EH (cell line): ENCODE results near the gene TXNRD2.
"Not testable (repeated sequence)": the region's sequence is repeated elsewhere in the genome, so short reads cannot be mapped to it uniquely, and the experiment has no call there.

Source experiments
- DNase-seq: peaks from one replicate; pipeline ENCODE4 v3.0.0-alpha.2; 2015; ENCODE audit warnings: low read depth

The TXNRD2 gene

DNA sequence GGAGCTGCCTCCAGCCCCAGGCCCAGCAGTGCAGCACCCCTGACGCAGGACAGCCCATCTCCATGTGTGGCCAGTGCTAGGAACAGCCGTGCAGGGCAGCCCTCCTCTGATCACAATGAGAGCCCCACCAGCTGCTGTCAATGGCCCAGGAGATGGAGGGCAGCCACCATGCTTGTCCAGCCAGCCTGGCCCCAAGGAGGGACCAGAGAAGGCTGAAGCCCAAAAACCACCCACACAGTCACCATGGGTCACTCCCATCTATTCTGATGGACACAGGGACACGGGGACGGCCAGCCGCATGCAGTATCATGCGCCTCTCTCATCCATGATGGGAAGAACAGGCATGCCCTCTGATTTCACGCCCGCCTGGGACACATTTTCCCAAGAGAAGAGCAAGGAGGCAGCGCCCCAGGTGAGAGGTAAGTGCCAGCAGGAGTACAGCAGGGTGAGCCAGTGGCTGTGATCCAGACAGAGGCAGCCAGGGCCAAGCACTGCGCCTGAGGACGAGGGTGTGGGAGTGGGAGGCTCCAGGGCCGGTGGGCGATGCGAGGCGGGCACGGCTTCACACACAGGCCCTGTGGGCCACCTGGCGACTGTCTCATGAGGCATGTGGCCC is 53.4 kb downstream of the TXNRD2 start:
- DNase-seq, result no peak

DNA sequence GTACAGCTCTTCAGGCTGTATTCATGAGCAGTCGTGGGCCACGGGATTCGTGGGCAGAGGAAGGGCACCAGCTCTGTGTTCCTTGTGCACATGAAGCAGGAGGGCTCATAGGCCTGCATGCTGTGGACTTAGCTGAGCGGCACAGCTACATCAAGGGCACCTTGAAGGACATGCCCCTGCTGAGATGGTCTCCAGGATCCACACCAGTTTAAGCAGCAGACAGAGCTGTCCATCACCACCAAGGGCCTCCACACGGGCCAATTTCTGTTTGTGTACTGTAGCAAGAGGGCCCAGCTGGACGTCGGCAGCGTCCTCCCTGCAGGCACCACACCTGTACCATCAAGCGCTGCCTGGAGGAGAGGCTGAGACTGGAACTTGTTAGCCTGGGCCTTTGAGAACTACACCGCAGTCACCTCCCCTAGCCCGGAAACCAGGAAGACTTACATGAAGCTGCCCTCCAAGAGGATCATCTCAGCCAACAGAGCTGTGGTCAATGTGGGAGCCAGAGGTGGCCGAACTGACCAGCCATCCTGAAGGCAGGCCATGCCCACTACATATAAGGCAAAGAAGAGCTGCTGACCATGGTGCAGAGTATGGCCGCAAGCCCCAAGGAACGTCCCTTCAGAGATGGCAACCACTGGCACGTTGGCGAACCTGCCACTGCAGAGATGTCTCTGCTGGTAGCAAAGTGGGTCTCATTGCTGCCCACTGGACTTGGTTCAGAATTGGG is 54.2 kb downstream of the TXNRD2 start:
- DNase-seq, result no peak

DNA sequence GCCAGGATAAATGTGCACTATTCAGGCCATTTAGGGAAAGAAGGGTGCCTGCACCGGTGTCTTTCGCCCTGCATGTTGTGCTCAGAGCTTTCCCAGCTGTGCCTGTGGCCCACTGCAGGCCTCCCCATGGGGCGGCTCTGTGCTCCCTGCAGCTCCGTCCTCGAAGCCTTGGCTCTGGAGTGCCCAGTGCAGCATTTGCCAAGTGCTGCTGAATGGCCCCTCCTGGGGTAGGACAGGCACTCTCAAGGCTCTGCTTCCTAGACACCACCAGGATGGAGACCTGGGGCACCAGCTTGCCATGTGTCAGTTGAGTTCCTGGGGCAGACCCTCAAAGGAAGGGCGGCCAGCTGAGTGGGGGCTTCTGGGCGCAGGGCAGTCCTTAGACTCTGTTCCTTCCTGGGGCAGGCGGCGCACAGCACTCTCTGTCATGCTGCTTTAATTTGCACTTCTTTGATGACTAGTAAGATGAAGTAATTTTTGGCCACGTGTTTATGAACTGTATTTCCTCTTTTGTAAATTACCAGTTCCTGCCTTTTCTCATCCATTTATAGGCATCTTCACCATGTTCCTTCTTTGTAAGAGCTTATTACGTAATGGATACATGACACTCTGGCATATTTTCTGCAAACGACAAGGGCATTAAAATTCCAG is 54.9 kb downstream of the TXNRD2 start:
- peak; percentile 90 for DNase-seq

DNA sequence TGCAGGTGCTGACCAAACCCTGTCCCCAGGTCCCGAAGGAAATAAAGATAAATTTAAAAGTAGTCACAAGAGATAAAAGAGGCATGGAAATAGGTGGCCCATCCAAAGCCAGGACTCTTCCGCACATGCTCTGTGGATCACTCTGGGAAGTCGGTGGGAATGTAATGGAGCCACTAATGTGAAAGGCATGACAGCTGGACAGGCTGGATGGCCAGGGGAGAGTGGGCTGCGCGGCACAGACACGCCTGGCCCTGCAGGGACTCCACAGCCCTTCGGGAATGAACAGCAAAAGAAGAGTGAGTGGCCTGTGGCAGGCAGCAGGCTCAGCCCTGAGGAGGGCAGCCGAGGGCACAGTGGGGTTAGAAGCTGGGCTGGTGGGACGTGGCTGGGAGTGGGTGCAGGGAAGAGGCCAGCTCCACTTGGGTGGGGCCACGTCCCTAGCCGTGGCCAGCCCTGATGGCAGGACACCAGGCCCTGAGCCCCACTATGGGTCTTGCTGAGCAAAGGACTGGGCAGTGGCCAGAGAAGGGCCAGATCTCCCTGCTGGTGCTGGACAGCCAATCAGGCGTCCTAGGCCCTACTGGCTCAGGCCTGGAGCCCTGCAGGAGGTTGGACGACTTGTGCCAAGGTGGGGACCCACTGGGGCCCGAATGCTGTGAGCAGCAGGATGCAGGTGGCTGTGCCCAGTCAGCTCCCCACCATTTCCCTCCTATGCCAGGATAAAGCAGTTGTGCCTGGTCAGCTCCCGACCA is 55.6 kb downstream of the TXNRD2 start:
- DNase-seq, result peak; percentile 42

DNA sequence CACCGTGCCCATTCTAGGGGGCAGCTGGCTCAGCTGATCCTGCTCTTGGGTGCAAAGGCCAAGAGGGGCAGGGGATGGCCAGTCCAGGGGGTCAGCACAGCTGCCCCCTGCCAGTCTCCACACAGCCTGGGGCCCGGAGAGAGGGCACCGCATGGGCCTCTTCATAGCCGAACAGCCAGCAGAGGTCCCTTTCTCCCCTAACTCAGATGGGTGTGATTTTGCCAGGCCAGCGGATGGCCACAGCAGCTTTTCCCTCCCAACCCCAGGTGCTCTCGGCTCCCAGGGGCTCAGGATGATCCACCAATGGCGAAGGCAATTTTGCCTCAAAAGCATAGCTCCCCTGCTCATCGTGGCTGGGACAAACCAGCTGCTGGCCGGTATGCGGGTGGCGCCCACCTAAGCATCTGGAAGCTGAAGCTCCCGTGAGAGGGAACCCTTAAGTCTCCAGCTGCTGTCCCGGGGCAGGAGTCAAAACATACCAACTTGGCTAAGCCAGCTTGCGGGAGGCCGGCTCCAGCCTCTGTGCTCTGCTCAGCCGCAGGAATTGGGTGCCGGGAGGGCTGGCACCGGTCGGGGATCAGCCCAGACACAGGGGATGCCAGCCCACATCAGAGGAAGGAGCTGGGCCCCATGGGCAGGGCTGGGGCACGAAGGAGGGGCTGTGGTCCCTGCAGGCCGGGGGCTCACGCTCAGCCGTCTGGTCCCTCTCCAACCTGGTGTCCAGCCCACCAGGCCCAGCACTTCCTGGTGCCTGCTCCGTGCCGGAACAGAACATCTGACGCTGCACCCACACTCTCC is 56.5 kb downstream of the TXNRD2 start:
- DNase-seq, result no peak

DNA sequence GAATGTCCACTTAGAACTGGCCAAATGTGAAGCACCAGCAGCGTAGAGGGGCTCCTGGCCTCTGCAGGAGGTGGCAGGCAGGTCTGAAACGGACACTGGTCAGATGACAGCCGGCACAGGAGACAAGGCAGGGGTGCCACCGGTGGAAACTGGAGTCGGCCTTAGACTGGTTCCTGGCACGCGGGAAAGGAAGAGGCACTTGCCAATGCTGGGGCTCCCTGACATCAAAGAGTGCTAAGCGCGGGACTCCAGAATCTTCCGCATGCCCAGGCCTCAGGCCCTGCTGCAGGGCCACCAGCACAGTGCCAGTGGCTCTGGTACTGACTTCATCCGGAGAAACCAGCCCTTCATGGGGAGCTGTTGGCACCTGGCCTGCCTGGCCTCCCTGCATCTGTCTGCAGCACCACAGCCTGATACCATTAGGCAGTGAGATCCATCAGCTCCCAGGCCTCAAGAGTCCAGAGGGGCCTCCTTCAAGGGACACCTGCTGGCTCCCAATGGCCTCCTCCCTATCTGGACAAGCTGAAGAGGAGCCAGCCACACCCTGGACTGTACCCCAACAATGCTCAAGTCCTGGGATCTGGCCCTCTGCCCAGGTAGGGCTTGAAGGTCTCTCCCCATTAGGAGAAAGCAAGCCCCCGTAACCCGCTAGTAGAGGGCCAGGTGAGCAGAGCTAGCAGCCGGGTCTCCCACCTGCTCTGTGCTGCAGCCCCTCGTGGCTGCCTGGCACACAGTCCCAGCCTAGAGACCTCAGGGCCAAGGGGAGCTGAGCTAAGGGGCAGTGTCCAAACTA is 57.3 kb downstream of the TXNRD2 start:
- no peak for DNase-seq

DNA sequence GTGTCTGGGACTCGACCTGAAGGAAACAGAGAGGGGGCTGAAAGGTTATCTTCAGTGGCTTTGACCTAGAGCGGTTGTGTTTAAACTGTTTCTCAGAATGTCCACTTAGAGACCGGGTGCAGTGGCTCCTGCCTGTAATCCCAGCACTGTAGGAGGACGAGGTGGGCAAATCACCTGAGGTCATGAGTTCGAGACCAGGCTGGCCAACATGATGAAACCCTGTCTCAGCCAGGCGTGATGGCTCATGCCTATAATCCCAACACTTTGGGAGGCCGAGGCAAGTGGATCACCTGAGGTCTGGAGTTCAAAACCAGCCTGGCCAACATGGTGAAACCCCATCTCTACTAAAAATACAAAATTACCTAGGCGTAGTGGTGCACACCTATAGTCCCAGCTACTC is 58.2 kb downstream of the TXNRD2 start:
- not testable (repeated sequence) for DNase-seq

DNA sequence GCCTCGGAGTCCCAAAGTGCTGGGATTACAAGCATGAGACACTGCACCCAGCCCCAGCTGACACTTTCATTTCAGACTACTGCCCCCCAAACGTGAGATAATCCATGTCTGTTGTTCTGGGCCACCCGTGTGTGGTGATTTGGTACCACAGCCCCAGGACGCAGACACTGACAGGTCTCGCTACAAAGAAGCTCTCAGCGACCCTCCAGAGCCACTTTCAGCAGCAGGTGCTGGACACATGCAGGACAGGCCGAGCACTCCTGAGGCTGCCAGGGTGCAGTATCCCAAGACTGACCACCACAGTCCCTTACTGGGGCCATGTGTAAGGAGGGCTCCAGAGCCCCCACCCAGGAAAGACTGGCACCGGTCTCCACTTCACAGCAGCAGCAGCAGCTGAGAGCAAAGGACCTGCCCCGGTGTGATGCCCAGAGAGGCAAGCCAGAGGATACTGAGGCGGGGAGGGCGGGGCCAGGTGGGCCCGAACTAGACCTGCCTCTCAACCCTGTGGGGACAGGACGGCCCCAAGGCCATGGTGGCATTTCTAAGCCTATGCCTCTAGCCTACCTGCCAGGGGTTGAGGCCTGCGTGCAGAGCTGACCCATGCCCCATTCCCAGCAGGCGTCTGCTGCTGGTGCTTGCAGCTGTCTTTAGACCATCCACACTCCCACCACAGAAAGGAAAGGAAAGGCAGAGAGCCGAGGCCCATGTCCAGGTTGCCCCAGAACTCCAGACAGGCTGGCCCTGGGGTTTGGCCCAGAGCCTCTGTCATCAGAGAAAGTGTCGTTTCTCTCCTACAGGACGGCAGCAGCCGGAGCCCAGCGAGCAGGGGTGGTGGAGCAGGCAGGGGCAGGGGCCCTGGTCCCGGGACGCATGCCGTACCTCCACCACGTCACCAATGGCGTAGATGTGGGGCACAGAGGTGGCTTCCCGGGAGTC is 58.9 kb downstream of the TXNRD2 start:
- no peak for DNase-seq

DNA sequence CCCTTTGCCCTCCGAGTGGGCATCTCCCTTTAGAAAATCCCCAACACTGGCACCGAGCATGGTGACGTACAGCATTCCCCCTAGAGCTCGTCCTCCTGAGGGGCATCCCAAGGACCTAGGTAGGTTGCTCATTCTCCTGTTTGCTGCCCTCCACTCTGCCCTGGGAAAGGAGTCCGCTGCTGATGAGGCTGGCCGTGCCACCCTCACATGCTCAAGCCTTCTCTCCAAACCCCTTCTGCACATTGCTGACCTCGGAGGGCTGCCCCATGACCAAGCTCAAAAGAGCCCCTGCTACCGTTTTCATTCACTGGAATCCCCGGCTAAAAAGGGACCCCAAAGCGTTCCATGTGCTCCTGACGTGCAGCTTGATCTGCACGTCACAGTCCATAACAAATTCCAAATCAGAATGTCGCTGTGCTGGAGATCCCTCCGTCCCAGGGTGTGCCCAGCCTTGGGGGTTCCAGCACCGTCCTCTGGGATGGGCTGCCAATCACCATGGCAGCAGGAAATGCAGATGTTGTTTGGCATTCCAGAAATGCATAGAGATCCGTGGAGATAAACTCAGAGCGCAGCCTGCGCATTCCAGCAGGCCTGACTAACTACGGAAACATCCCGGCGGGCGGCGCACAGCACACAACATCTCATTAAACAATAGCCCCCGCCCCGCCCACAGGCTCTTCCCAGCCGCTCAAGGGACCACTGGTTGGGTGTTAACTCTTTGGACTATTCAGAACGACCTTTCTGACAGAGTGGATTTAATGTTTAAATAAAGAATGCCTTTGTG is 60.6 kb downstream of the TXNRD2 start:
- peak; percentile 99 for DNase-seq

DNA sequence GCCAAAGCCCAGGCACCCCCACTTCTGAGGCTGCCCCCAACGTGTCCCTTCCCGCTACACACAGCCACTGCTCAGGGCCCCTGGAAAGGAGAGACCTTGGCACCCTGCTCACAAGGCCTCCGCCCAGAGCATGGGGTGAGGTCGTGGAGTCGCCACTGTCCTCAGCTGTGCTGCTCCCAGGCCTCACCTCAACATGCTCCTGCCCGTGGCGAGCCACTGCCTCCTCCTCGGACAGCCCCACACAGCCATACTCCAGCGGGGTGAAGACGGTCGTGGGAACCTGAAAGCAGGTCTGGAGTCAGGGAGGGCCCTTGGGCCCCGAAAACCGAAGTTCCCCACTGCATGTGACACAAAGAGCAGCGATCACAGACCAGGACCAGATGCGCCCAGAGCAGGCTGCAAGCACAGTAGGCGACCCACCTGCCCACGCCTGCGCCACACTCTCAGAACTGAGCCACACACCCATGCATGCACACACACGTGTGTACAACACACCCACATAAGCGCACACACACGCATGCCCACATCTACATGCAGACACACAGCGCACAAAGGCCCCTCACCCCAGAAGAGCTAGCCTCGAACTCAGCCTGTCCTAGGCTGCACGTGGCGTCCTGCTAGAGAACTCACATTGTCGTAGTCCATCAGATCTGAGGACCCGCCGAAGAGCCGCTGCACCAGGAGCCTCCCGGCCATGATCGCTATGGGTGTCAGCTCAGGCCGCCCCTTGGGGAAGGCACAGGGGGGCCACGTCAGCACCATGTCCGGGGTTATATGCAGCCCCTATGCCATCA is 61.4 kb downstream of the TXNRD2 start:
- no peak for DNase-seq

DNA sequence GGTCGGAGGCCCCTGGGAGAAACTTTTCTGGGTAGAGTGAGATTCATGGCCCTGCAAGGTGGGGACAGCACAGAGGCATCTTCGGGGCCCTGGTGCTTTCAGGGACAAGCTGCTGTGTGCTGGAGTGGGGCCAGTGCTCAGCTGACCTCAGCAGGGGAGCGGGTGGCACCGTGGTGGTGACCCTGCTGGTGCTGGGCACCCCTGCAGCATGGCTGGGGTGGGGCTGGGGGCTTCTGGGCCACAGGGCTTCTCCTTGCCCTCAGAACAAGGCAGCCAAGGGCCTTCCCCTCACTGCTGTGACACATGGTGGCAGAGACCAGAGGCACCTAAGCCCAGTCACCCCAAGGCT is 62.0 kb downstream of the TXNRD2 start:
- peak; percentile 19 for DNase-seq

DNA sequence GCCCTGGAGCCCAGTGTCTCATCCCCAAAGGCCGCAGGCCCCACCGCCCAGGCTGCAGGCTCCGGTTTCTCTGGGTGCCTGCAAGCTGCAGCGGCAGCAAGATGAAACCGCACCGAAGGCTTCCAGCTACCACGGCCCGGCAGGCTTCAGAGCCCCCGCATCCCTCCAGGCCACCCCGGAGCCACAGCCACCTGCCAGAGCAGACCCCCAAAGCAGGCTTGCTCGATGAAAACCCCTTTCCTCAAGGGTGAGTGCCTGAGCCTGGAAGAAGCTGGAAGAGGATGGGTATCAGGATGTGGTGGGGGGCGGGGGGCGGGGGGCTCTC is 62.4 kb downstream of the TXNRD2 start:
- no peak for DNase-seq

DNA sequence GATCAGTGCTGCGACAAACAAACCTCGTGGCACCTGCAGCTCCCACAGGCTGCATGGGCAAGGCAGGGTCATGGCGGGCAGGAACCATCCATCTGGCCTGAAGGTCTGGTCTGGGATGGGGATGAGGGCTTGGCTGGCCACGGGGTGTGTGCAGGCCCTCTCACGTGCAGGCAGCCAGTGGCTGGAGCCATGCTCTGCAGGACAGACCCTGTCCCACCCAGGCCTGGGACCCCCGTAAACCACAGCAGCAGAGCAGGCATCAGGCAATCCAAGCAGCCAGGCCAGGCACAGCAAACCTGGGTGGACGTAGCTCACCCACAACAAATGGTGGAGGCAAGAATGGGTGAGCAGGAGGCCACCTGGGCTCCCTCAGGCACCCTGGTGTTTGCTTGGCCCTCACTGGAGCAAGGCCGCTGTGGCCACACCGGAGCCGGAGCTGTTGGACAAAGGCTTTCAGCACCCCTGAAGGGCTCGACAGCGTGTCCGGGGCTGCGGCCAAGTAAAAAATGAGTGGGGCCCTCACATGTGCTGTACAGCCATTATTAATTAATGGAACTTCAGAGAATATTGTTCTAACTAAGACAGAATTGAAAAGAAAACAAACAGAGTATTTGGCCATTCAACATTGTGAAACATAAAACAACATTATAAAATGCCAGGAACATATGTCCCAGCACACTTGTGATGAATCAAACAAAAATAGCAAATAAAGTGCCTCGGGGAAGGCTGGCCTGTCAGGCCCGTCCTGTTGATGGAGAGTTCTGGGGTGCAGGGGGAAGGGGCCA is 63.0 kb downstream of the TXNRD2 start:
- peak; percentile 88 for DNase-seq

DNA sequence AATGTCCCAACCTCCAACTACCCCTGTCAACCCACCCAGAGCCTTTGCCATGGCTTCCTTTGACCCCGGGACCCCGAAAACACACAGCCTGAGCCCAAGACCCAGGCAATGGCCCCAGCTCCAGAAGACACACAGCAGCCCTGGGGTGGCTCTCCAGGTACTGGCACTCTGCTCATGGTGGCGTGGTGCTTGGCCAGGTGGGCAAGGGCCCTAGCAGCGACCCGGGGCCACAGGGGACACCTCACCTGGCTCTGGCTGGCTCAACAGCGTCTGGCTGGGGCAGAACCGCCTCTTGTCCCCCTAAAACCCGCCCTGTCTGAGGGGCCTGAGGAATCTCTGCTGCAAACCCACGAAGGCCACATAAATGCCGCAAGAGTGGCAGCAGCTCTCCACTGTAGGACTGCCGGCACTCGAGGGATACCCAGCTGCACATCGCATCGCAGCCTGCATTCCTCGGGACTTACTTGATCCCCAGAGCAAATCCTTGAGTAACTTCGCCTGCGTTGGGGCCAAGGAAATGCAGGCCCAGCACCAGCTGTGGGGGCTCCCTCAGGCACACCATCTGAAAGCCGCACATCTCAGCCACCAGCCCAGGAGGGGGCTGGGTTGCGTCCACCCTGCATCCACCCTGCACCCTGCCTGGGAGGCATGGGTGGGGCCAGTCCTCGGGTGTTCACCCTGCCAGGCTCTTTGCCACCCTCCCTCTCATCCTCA is 63.8 kb downstream of the TXNRD2 start:
- peak; percentile 79 for DNase-seq

DNA sequence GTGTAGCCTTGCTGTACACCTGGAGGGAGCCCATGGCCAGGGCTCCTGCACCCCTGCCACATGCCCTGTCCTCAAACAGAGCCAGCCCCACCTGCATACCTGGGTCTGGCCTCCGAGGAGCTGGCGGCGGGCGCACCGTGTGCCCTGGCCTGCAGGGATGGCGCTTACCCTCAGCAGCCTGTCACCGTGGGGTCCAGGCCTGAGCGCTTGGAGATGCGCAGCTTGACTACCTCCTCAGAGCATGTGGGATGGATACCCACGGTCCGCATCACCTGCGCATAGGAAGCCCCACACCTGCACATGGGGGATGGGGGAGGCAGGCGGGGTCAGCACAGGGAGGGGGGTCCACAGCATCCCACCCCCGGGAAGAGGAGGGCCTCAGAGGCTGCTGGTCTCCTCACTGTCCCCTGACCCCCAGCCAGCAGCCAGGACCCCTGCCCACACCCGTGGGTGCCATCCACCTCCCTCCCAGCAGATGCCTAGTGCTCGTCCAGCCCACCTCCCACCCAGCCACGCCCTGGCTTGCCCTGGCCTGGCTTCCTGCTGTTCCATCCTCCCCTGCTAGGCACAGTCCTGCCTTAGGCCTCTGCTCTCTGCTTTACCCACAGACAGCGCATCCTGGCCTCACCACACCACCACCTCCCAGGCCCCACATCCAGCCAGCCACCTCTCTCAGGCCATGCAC is 64.5 kb downstream of the TXNRD2 start:
- no peak for DNase-seq

DNA sequence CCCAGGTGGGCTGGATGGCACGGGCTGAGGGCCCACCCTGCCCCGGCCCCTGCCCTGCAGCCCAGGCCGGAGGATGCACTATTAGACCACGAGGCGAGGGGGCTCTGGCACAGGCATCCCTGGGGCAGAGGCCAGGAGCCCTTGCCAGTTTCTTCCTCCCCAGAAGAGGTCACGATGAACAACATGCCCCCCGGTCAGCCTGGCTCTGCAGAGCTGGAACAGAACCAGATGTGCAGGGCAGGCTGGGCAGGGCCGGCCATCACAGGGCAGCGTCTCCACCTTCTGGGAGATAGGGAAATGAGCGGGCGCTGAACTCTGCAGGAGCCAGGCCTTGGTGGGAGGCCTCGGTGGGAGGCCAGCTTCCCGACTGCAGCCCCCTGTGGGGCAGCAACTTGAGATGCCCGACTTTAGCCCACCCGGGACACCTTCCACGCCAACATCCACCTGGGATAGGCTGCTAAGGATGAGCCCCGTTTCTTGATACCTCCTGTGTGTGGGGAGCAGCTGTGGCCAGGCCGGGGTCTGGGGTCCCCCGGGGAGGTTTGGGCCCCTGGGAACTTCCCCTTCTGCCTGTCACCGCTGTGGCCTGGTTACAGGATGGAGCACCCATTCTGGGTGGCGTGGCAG is 65.2 kb downstream of the TXNRD2 start:
- no peak for DNase-seq
